GM18868 (cell line): ENCODE results near the gene EEF1AKMT4.

ENCODE experiments used
- ATAC-seq: cut with Tn5 transposase; IDR thresholded peaks from one replicate; pipeline ENCODE4 v1.9.1; 2021; ENCODE audit warnings: mild to moderate bottlenecking, moderate library complexity; ENCODE audit not compliant: unreplicated experiment

Gene EEF1AKMT4

GRCh38 chr3:184249412-184250166, at the start of gene EEF1AKMT4:
TSS of gene EEF1AKMT4 (plus strand) at chr3:184249672. CDS start at chr3:184249695, 23 bp downstream.
- peak; percentile 89 for ATAC-seq

GRCh38 chr3:184200825-184201224, 48.6 kb upstream of the EEF1AKMT4 start:
- no peak for ATAC-seq

DNA sequence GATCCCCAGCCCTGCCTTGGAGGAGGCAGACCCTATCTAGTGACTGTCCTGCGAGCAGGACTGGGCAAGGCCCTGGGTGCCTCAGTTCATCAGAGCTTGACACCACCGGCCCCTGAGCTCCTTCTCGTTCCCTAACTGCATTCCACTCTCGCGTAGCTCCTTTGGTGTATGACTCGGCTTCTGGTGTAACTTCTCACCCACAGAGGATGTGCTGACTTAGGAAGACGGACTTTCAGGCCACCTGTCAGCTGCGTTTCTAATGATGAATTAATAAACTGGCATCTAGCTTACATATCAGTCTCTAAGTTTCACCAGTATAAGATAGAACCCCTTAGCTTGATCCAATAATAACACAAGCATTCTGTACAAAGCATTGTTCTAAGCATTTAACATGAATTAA, 45.9 kb upstream of the EEF1AKMT4 start:
- no peak for ATAC-seq

DNA sequence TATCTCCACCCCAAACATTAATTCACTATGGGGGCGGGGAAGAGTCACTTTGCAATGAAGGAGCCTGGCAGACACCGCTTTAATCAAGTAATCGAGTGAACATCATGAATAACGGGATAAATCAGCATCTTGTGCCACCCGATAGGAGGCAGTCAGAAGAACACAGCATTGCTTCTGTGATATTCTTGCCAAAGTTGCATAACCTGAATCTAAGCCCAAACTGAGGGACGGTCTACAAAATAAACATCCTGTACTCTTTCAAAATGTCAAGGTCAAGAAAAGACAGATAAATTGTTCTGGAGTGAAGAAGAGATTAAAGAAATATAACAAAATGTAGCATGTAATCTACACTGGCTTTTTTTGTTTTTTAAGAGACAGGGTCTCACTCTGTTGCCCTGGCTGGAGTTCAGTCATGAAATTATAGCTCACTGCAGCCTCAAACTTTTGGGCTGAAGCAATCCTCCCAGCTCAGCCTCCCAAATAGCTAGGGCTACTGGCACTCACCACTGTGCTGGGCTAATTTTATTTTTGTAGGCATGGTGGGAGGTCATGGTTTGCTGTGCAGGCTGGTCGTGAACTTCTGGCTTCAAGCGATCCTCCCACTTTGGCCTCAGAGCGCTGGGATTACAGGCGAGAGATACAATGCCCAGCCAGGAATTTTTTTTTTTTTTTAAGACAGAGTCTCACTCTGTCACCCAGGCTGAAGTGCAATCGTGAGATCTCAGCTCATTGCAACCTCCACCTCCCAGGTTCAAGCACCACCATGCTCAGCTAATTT, 40.1 kb upstream of the EEF1AKMT4 start:
- no peak for ATAC-seq

DNA sequence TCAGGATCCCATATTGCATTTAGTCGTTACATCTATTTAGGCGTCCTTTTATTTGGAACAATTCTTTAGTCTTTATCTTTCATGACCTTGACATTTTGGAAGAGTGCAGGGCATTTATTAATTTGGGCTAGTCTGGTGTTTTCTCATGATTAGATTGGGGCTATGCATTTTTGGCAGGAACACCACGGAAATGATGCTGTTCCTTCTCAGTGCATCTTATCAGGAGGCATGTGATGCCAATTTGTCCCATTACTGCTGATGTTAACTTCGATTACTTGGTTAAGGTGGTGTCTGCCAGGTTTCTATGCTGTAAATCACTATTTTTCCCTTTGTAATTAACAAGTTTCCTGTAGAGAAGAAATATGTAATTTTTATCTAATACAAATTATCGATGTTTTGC, 38.2 kb upstream of the EEF1AKMT4 start:
- no peak for ATAC-seq

DNA sequence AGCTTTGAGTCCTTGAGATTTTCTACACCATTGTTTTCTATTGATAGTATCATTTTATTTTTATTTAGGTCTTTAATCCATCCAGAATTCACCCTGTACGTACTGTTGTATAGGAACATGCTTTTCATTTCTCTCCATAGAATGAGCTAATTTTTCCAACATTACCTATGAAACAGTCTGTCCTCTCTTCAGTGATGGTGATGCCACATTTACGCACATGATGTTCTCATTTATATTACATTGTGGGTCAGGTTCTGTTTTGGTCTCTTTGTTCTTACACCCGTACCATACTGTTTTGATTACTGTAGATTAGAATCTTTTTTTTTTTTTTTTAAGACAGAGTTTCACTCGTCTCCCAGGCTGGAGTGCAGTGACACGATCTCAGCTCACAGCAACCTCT, 37.8 kb upstream of the EEF1AKMT4 start:
- no peak for ATAC-seq

- ATAC-seq, result no peak
Measured at GRCh38 chr3:184218814-184219213, 30.7 kb upstream of the EEF1AKMT4 start.

- no peak for ATAC-seq
Measured at GRCh38 chr3:184222521-184222920, 27.0 kb upstream of the EEF1AKMT4 start.

GRCh38 chr3:184223946-184224345, 25.5 kb upstream of the EEF1AKMT4 start:
- ATAC-seq, result no peak

- ATAC-seq, result peak; percentile 43
Measured at GRCh38 chr3:184227481-184227935, 22.0 kb upstream of the EEF1AKMT4 start.

- no peak for ATAC-seq
Measured at GRCh38 chr3:184228376-184229137, 20.9 kb upstream of the EEF1AKMT4 start.

- ATAC-seq, result peak; percentile 86
Measured at GRCh38 chr3:184229394-184230080, 19.9 kb upstream of the EEF1AKMT4 start, which contains the start of gene VWA5B2. TSS of gene VWA5B2 (plus strand) at chr3:184229585. CDS start at chr3:184230529, 944 bp downstream.

- no peak for ATAC-seq
Measured at GRCh38 chr3:184230081-184230602, 19.3 kb upstream of the EEF1AKMT4 start.

GRCh38 chr3:184230603-184231528, 18.6 kb upstream of the EEF1AKMT4 start:
- ATAC-seq, result no peak

GRCh38 chr3:184231671-184232070, 17.8 kb upstream of the EEF1AKMT4 start:
- ATAC-seq, result no peak

GRCh38 chr3:184233127-184233843, 16.2 kb upstream of the EEF1AKMT4 start:
- no peak for ATAC-seq

DNA sequence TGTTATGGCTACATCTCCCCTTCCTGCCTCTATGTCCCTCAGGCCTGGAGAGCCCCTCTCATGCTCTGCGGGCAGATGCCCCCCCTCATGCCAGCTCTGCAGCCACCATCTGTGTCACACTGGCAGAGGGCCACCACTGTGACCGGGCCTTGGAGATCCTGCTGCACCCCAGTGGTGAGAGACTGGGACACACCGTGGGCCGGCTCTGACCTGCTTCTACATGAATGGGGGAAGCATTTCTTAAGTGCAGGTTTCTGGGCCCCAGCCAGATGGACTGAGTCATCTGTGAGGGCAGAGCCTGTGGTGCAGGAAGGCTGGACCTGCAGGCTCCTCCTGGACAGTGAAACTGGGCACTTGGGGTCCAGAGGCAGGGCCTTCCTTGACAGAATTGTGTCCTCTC, 15.2 kb upstream of the EEF1AKMT4 start:
- ATAC-seq, result no peak

DNA sequence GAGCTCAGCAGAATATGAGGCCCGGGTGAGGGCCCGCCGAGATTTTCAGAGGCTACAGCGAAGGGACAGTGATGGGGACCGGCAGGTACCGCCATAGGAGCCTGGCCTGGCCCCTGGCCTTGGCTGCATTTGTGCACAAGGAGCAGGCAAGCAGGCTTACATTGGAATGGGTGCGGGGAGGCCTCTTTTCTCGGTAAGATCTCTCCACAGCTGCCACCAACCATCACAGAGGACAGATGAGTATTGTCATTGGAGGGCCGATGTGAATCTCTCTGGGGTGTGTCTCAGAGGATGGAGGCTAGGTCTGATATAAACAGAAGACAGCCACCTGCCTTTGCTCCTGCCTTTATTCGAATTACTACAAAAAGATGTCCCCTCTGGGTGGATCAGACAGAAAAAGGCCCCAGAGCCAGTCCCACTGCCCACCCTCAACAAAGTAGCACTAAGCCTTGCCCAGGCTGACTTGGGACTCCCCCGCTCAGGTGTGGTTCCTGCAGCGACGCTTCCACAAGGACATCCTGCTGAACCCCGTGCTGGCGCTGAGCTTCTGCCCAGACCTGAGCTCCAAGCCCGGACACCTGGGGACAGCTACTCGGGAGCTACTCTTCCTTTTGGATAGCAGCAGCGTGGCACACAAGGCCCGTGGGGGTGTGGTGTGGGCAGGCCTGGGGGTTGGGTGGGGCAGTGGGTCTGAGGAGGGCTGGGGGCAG, 14.6 kb upstream of the EEF1AKMT4 start:
- ATAC-seq, result no peak
